ENCODE results near the gene LIM2.

Gene LIM2

GRCh38 chr19:51365965-51366388 is 21.8 kb downstream of the LIM2 start, which contains the start of gene ETFB:
Gene ETFB (minus strand): TSS chr19:51366388. CDS start chr19:51366326, 62 bp downstream.
- DNase-seq (ENCODE audit: low spot score): no peak

- DNase-seq (ENCODE audit: low spot score): no peak
These were observed 22.4 kb downstream of the LIM2 start for GRCh38 chr19:51365211-51365964.

- DNase-seq (ENCODE audit: low spot score): no peak
These were observed 23.3 kb downstream of the LIM2 start for GRCh38 chr19:51364200-51365106.

GRCh38 chr19:51361239-51361638 is 26.5 kb downstream of the LIM2 start:
- DNase-seq (ENCODE audit: low spot score): no peak

- DNase-seq (ENCODE audit: low spot score): no peak
These were observed 28.5 kb downstream of the LIM2 start for GRCh38 chr19:51359294-51359693.

- DNase-seq (ENCODE audit: low spot score): no peak
These were observed 29.8 kb downstream of the LIM2 start for GRCh38 chr19:51357952-51358351.

GRCh38 chr19:51356159-51356801 is 31.5 kb downstream of the LIM2 start:
- DNase-seq (ENCODE audit: low spot score): no peak

GRCh38 chr19:51354742-51355148 is 33.0 kb downstream of the LIM2 start:
- DNase-seq (ENCODE audit: low spot score): peak; percentile 87

- DNase-seq (ENCODE audit: low spot score): peak; percentile 69
These were observed 33.6 kb downstream of the LIM2 start for GRCh38 chr19:51354103-51354741.

- peak; percentile 42 for DNase-seq (ENCODE audit: low spot score)
These were observed 34.9 kb downstream of the LIM2 start for GRCh38 chr19:51352783-51353360.

GRCh38 chr19:51351266-51351990 is 36.3 kb downstream of the LIM2 start:
- DNase-seq (ENCODE audit: low spot score): no peak

GRCh38 chr19:51347209-51347928 is 40.4 kb downstream of the LIM2 start:
- DNase-seq (ENCODE audit: low spot score): no peak

GRCh38 chr19:51346742-51347141 is 41.0 kb downstream of the LIM2 start:
- DNase-seq (ENCODE audit: low spot score): no peak

GRCh38 chr19:51345076-51345620 is 42.6 kb downstream of the LIM2 start:
- DNase-seq (ENCODE audit: low spot score): no peak

GRCh38 chr19:51342631-51343569 is 44.9 kb downstream of the LIM2 start:
- DNase-seq (ENCODE audit: low spot score): peak; percentile 41

- peak; percentile 43 for DNase-seq (ENCODE audit: low spot score)
These were observed 45.7 kb downstream of the LIM2 start, which contains the start of gene VSIG10L for GRCh38 chr19:51341976-51342580. Gene VSIG10L (minus strand): TSS chr19:51342139. CDS start chr19:51342124, 15 bp downstream.

- peak; percentile 49 for DNase-seq (ENCODE audit: low spot score)
These were observed 46.7 kb downstream of the LIM2 start for GRCh38 chr19:51341066-51341465.
